HepG2 (cell line): ENCODE results near the gene POFUT2. TPM values are rescaled to one million over a fixed set of nuclear protein-coding genes. Genes with fewer than 3 reads are reported as not detected.
A peak's percentile ranks its signal among the peaks of the same experiment; 100 is the strongest.

Source experiments
- ARNT ChIP-seq: fragments of 450-650 bp; IDR thresholded peaks from 2 replicates; pipeline ENCODE4 v1.6.1; 2017
- ATAD3A ChIP-seq: sonication (generic); formaldehyde crosslinking; IDR thresholded peaks from 2 replicates; pipeline ENCODE4 v1.4.0; 2020; ENCODE audit warnings: missing genetic modification reagents
- CHD2 ChIP-seq: IDR thresholded peaks from 2 replicates; pipeline ENCODE4 v1.6.1; 2011; ENCODE audit warnings: low read depth, low read length, improper control_type of control experiment
- HCFC1 ChIP-seq: fragments of 150-350 bp; IDR thresholded peaks from 2 replicates; pipeline ENCODE4 v1.6.1; 2014; ENCODE audit warnings: low read depth, low read length
- MAFK ChIP-seq, 2 experiments: IDR thresholded peaks in 1 of 2; conservative IDR thresholded peaks in 1 of 2; 2 replicates each; pipeline ENCODE4 v1.6.1; 2011; ENCODE audit warnings: improper control_type of control experiment in 2 of 2, low read length in 2 of 2
- MXI1 ChIP-seq: IDR thresholded peaks from 3 replicates; pipeline ENCODE4 v1.6.1; 2012; ENCODE audit warnings: low read depth, low read length, inconsistent platforms, borderline replicate concordance
- TCF7L2 ChIP-seq: IDR thresholded peaks from 2 replicates; pipeline ENCODE4 v1.6.1; 2011; ENCODE audit warnings: mild to moderate bottlenecking, low read depth, low read length, moderate library complexity
- U2AF2 ChIP-seq: fragments of 200-400 bp; formaldehyde crosslinking; IDR thresholded peaks from 2 replicates; pipeline ENCODE4 v1.6.1; 2017; ENCODE audit warnings: low read depth, mild to moderate bottlenecking, low read length
- WIZ ChIP-seq: sonication (generic); formaldehyde crosslinking; IDR thresholded peaks from 2 replicates; pipeline ENCODE4 v1.5.1; 2020; ENCODE audit warnings: mild to moderate bottlenecking, missing genetic modification reagents
- ZFP36L2 ChIP-seq: sonication (generic); formaldehyde crosslinking; IDR thresholded peaks from 2 replicates; pipeline ENCODE4 v1.4.0; 2020; ENCODE audit warnings: missing genetic modification reagents
- ZFY ChIP-seq: sonication (generic); formaldehyde crosslinking; IDR thresholded peaks from 2 replicates; pipeline ENCODE4 v1.4.0; 2020; ENCODE audit warnings: missing genetic modification reagents
- ZNF546 ChIP-seq: sonication (generic); formaldehyde crosslinking; conservative IDR thresholded peaks from 2 replicates; pipeline ENCODE4 v1.8.1; 2023; ENCODE audit warnings: mild to moderate bottlenecking, missing genetic modification reagents
- ZNF678 ChIP-seq: sonication (generic); formaldehyde crosslinking; IDR thresholded peaks from 2 replicates; pipeline ENCODE4 v1.4.0; 2020; ENCODE audit warnings: mild to moderate bottlenecking, missing genetic modification reagents
- ZNF781 ChIP-seq: sonication (generic); formaldehyde crosslinking; IDR thresholded peaks from 2 replicates; pipeline ENCODE4 v1.5.1; 2020; ENCODE audit warnings: borderline replicate concordance, mild to moderate bottlenecking, missing genetic modification reagents; ENCODE audit errors: not compliant biosample characterization
- polyA plus RNA-seq, 8 experiments: library from polyadenylated mRNA; depleted of rRNA in 3 of 8; stranded (reverse) in 7 of 8; unstranded in 1 of 8; fragments of >200 nt; fragmentation: Illumina TruSeq in 4 of 8; extraction: Trizol in 4 of 8; gene quantifications; 2 replicates each; pipeline versions ENCODE4 v1.2.1 to v1.2.3, GENCODE V29; 2011 to 2016; ENCODE audit warnings: low read depth in 4 of 8, missing spikeins in 1 of 8, mixed read lengths in 1 of 8; ENCODE audit not compliant: insufficient read depth in 1 of 8
- total RNA-seq, 5 experiments: library from RNA; depleted of rRNA; stranded (reverse); fragments of >200 nt; fragmentation: Illumina TruSeq; extraction: Trizol; gene quantifications; 2 replicates each; pipeline ENCODE4 v1.2.3, GENCODE V29; 2016; ENCODE audit warnings: low read depth in 1 of 5
- TF ChIP-seq, protein P1 (sequence below): sonication (generic); formaldehyde crosslinking; IDR thresholded peaks from 2 replicates; pipeline ENCODE4 v1.4.0; 2020; ENCODE audit warnings: mild to moderate bottlenecking, missing genetic modification reagents, borderline replicate concordance
- TF ChIP-seq, protein P2 (sequence below): sonication (generic); formaldehyde crosslinking; IDR thresholded peaks from 2 replicates; pipeline ENCODE4 v1.4.0; 2020; ENCODE audit warnings: missing genetic modification reagents
- TF ChIP-seq, protein P3 (sequence below): sonication (generic); formaldehyde crosslinking; conservative IDR thresholded peaks from 2 replicates; pipeline ENCODE4 v1.8.0; 2022; ENCODE audit warnings: mild to moderate bottlenecking, moderate library complexity, missing genetic modification reagents
- TF ChIP-seq, protein P4 (sequence below): sonication (generic); formaldehyde crosslinking; IDR thresholded peaks from 2 replicates; pipeline ENCODE4 v1.9.0; 2021; ENCODE audit warnings: missing genetic modification reagents, mild to moderate bottlenecking, borderline replicate concordance
- TF ChIP-seq, protein P5 (sequence below): sonication (generic); formaldehyde crosslinking; IDR thresholded peaks from 2 replicates; pipeline ENCODE4 v1.5.1; 2020; ENCODE audit warnings: missing genetic modification reagents, mild to moderate bottlenecking, borderline replicate concordance

Gene POFUT2
- total and polyA plus RNA-seq, 2 of the 13 experiments (the other 11 are each of a cell fraction or from before 2014, with no cell fraction given): 22.8 to 24.0 TPM

DNA sequence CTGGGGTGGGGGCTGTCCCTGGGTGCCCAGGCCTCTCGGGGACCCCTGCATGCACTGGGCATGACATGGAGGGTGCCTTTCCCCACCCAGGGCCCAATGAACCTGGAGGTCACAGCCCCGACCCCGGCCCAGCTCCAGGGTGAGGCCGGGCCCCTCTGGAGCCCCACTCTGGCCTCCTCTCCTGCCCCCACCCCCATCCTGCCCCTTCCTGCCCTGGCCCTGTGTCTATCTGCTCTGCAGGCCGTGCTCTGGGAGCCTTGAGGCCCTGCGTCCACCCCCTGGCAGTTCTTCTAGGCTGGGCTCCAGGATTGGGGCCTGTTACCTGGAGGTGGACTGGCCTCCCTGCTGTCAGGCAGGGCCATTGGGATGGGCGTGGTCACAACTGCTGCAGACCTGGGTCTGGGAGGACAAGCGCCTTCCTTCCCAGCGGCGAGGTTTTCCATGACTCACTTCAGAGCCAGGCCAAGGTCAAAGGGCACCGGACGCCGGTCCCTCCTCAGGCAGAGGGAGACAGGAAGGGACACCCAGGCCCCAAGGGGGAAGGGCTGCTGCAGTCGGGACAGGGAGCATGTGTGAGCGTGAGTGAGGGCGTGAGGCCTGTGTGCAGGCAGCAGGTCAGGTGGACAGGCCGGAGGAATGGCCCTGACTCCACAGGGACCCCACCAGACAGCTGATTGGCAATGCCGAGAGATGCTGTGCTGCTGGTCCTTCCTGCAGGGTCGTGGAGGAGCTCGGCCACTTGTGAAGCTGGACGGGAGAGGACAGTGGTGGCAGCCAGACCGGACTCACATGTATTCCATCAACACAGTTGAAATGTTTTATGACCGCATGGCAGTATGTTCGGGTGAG lies 31.1 kb upstream of the POFUT2 start (continued):
- TF ChIP-seq ZFY (CRISPR knock-in tag) (peak; percentile 92), U2AF2 (no peak), ARNT (no peak), ZNF546 (CRISPR knock-in tag) (0 out of 2 replicates have a peak, but pooled peaks have one; percentile 54), HCFC1 (no peak), CHD2 (0 out of 2 replicates have a peak, but pooled peaks have one; percentile 50), MXI1 (peak; percentile 66; the same call in 1 of the 3 replicates), TCF7L2 (no peak), ZNF781 (CRISPR knock-in tag) (peak; percentile 35), ATAD3A (no peak), WIZ (CRISPR knock-in tag) (no peak), ZFP36L2 (CRISPR knock-in tag) (no peak), ZNF678 (CRISPR knock-in tag) (no peak), MAFK (conservative IDR thresholded peaks at IDR 0.05 in 1 of 2, IDR thresholded peaks at IDR 0.05 in 1 of 2; ENCODE audit: low read length in 2 of 2) (no peak)
- TF ChIP-seq, protein P1, sequence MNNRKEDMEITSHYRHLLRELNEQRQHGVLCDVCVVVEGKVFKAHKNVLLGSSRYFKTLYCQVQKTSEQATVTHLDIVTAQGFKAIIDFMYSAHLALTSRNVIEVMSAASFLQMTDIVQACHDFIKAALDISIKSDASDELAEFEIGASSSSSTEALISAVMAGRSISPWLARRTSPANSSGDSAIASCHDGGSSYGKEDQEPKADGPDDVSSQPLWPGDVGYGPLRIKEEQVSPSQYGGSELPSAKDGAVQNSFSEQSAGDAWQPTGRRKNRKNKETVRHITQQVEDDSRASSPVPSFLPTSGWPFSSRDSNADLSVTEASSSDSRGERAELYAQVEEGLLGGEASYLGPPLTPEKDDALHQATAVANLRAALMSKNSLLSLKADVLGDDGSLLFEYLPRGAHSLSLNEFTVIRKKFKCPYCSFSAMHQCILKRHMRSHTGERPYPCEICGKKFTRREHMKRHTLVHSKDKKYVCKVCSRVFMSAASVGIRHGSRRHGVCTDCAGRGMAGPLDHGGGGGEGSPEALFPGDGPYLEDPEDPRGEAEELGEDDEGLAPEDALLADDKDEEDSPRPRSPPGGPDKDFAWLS (CRISPR knock-in tag): no peak
- TF ChIP-seq, protein P2, sequence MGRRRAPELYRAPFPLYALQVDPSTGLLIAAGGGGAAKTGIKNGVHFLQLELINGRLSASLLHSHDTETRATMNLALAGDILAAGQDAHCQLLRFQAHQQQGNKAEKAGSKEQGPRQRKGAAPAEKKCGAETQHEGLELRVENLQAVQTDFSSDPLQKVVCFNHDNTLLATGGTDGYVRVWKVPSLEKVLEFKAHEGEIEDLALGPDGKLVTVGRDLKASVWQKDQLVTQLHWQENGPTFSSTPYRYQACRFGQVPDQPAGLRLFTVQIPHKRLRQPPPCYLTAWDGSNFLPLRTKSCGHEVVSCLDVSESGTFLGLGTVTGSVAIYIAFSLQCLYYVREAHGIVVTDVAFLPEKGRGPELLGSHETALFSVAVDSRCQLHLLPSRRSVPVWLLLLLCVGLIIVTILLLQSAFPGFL (CRISPR knock-in tag): no peak
- TF ChIP-seq, protein P3, sequence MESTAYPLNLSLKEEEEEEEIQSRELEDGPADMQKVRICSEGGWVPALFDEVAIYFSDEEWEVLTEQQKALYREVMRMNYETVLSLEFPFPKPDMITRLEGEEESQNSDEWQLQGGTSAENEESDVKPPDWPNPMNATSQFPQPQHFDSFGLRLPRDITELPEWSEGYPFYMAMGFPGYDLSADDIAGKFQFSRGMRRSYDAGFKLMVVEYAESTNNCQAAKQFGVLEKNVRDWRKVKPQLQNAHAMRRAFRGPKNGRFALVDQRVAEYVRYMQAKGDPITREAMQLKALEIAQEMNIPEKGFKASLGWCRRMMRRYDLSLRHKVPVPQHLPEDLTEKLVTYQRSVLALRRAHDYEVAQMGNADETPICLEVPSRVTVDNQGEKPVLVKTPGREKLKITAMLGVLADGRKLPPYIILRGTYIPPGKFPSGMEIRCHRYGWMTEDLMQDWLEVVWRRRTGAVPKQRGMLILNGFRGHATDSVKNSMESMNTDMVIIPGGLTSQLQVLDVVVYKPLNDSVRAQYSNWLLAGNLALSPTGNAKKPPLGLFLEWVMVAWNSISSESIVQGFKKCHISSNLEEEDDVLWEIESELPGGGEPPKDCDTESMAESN (CRISPR knock-in tag): no peak
- TF ChIP-seq, protein P4, sequence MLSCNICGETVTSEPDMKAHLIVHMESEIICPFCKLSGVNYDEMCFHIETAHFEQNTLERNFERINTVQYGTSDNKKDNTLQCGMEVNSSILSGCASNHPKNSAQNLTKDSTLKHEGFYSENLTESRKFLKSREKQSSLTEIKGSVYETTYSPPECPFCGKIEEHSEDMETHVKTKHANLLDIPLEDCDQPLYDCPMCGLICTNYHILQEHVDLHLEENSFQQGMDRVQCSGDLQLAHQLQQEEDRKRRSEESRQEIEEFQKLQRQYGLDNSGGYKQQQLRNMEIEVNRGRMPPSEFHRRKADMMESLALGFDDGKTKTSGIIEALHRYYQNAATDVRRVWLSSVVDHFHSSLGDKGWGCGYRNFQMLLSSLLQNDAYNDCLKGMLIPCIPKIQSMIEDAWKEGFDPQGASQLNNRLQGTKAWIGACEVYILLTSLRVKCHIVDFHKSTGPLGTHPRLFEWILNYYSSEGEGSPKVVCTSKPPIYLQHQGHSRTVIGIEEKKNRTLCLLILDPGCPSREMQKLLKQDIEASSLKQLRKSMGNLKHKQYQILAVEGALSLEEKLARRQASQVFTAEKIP (CRISPR knock-in tag): no peak
- TF ChIP-seq, protein P5, sequence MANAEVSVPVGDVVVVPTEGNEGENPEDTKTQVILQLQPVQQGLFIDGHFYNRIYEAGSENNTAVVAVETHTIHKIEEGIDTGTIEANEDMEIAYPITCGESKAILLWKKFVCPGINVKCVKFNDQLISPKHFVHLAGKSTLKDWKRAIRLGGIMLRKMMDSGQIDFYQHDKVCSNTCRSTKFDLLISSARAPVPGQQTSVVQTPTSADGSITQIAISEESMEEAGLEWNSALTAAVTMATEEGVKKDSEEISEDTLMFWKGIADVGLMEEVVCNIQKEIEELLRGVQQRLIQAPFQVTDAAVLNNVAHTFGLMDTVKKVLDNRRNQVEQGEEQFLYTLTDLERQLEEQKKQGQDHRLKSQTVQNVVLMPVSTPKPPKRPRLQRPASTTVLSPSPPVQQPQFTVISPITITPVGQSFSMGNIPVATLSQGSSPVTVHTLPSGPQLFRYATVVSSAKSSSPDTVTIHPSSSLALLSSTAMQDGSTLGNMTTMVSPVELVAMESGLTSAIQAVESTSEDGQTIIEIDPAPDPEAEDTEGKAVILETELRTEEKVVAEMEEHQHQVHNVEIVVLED (CRISPR knock-in tag): peak; percentile 43; the same call in 1 of the 2 replicates
